LNCAP (cell line): ENCODE results near the gene STON1.

ENCODE experiments used
- CTCF ChIP-seq: fragments of 450-650 bp; IDR thresholded peaks from 2 replicates; pipeline ENCODE4 v1.5.1; 2017; ENCODE audit warnings: mild to moderate bottlenecking

Gene STON1

GRCh38 chr2:48515513-48515985 is 14.4 kb upstream of the STON1 start:
- no peak for TF ChIP-seq CTCF

- TF ChIP-seq CTCF: no peak
Measured at GRCh38 chr2:48519593-48519992, 10.4 kb upstream of the STON1 start.

- TF ChIP-seq CTCF: no peak
Measured at GRCh38 chr2:48525269-48525943, 4.5 kb upstream of the STON1 start.

- no peak for TF ChIP-seq CTCF
Measured at GRCh38 chr2:48527226-48527885, 2.6 kb upstream of the STON1 start.

- TF ChIP-seq CTCF: no peak
Measured at GRCh38 chr2:48528431-48528830, 1.5 kb upstream of the STON1 start.

GRCh38 chr2:48529194-48529593 is 760 bp upstream of the STON1 start:
- TF ChIP-seq CTCF: no peak

- no peak for TF ChIP-seq CTCF
Measured at GRCh38 chr2:48529676-48530032, 300 bp upstream of the STON1 start.
